SU-DHL-6 (cell line): ENCODE measurements around the gene ATAD2B.

Experiments used
- H2AFZ ChIP-seq: fragments of 200-600 bp; sonication (generic); 2 replicates; pipeline ENCODE4 v1.6.1; 2014; ENCODE audit warnings: low read depth, mild to moderate bottlenecking, moderate library complexity, mixed read lengths, antibody characterized with exemption, low read length; ENCODE audit not compliant: severe bottlenecking
- H3F3A ChIP-seq: fragments of 200-600 bp; shearing (Covaris generic); 2 replicates; pipeline ENCODE4 v1.6.0; 2016; ENCODE audit warnings: antibody characterized with exemption, mild to moderate bottlenecking; ENCODE audit not compliant: insufficient read depth
- H3K27ac ChIP-seq: fragments of 200-600 bp; sonication (generic); 2 replicates; pipeline ENCODE4 v1.5.1; 2016; ENCODE audit warnings: low read depth, mild to moderate bottlenecking, low read length, moderate library complexity, mixed read lengths
- H3K27me3 ChIP-seq: fragments of 200-600 bp; sonication (generic), shearing (Covaris generic); 2 replicates; pipeline ENCODE4 v1.6.0; 2014; ENCODE audit warnings: mild to moderate bottlenecking, low read length
- H3K36me3 ChIP-seq: fragments of 200-600 bp; sonication (generic); 2 replicates; pipeline ENCODE4 v1.6.1; 2014; ENCODE audit warnings: mild to moderate bottlenecking, low read length, mixed read lengths
- H3K4me2 ChIP-seq: fragments of 300-600, 200-600 bp; shearing (Covaris generic), sonication (generic); 2 replicates; pipeline ENCODE4 v1.6.0; 2014; ENCODE audit warnings: low read length, low read depth, mild to moderate bottlenecking; ENCODE audit not compliant: poor library complexity, severe bottlenecking
- H3K4me3 ChIP-seq: fragments of 200-600 bp; sonication (generic); 2 replicates; pipeline ENCODE4 v1.5.1; 2014; ENCODE audit warnings: antibody characterized with exemption, low read length, mild to moderate bottlenecking, mixed read lengths; ENCODE audit not compliant: insufficient read depth, poor library complexity, severe bottlenecking
- H3K79me2 ChIP-seq: fragments of 200-600 bp; sonication (generic); 2 replicates; pipeline ENCODE4 v1.6.1; 2014; ENCODE audit warnings: mild to moderate bottlenecking, low read length, moderate library complexity; ENCODE audit not compliant: insufficient read depth
- H3K9ac ChIP-seq: fragments of 200-600 bp; sonication (generic); 2 replicates; pipeline ENCODE4 v1.7.0; 2014; ENCODE audit warnings: mild to moderate bottlenecking, low read length
- H3K9me2 ChIP-seq: fragments of 200-600 bp; sonication (generic); replicated peaks from 2 replicates; pipeline ENCODE4 v1.6.1; 2014; ENCODE audit warnings: low read length; ENCODE audit not compliant: insufficient read depth
- H3K9me3 ChIP-seq: fragments of 200-600 bp; sonication (generic); 2 replicates; pipeline ENCODE4 v1.6.1; 2014; ENCODE audit warnings: low read length, mixed read lengths; ENCODE audit not compliant: insufficient read depth
- H4K20me1 ChIP-seq: fragments of 200-600 bp; sonication (generic); 2 replicates; pipeline ENCODE4 v1.6.1; 2014; ENCODE audit warnings: low read depth, mild to moderate bottlenecking, antibody characterized with exemption, low read length, moderate library complexity, mixed read lengths
- CTCF ChIP-seq: fragments of 200-600 bp; sonication (generic); IDR thresholded peaks from one replicate; pipeline ENCODE4 v1.5.1; 2017; ENCODE audit warnings: antibody characterized with exemption, mild to moderate bottlenecking, low read length, moderate library complexity; ENCODE audit not compliant: insufficient read depth, poor library complexity, severe bottlenecking
- EZH2phosphoT487 ChIP-seq: fragments of 200-600 bp; sonication (generic), shearing (Covaris generic); conservative IDR thresholded peaks from 2 replicates; pipeline ENCODE4 v1.6.1; 2018; ENCODE audit warnings: mild to moderate bottlenecking, antibody characterized with exemption, low read length, moderate library complexity, mixed read lengths

Gene ATAD2B

DNA sequence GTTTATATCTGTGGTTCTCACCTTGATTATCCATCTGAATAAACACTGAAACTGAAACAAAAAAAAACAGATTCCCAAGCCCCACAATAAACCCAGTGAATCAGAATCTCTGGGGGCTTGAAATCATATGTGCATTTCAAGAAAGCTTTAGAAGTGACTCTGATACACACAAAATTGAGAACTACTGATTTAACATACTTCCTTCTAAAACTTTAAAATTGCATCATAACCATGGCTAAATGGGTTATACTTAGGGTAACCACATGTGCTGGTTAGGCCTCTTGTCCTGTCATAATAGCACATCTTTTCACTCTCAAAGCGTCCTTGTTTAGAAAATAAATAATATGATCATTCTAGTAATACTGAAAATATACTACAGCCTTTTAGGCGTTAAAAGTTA, 100.9 kb downstream of the ATAD2B start:
- no peaks in the 10 kb centered on the region for H4K20me1 ChIP-seq
- H3K9me3 ChIP-seq, result no peaks in the 10 kb centered on the region
- H3K9me2 ChIP-seq, result no peaks in the 10 kb centered on the region
- H3K36me3 ChIP-seq, result no peaks in the 10 kb centered on the region
- no peaks in the 10 kb centered on the region for H3K27me3 ChIP-seq
- H3K27ac ChIP-seq, result no peak overlapping the region
- H3K79me2 ChIP-seq, result no peaks in the 10 kb centered on the region
- TF ChIP-seq CTCF, result no peak
- no peak for TF ChIP-seq EZH2phosphoT487
- H3K4me3 ChIP-seq, result no peak overlapping the region
- H3F3A ChIP-seq, result peaks cover 21% of the 10 kb centered on the region
- no peak overlapping the region for H2AFZ ChIP-seq
- H3K9ac ChIP-seq, result no peak overlapping the region
- H3K4me2 ChIP-seq, result peak overlapping the region; percentile 15

DNA sequence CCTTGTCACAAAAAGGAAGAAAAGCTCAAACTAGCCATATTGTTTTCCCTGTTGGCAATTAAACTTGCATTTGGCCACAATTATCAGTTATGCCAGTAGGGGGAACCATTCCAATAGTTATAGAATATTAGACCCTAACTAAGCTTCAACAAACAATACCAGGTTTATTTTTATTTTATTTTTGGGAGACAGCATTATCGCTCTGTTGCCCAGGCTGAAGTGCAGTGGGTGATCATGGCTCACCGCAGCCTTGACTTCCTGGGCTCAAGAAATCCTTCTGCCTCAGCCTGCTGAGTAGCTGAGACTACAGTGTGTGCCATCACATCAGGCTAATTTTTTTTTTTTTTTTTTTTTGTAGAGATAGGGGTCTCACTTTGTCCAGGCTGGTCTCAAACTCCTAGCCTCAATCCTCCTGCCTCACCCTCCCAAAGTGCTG, 102.1 kb downstream of the ATAD2B start:
- Histone ChIP-seq H3K9me2 (no peaks in the 10 kb centered on the region), H3K4me2 (no peak overlapping the region), H4K20me1 (no peaks in the 10 kb centered on the region), H3K27me3 (no peaks in the 10 kb centered on the region), H3K79me2 (no peaks in the 10 kb centered on the region), H3K4me3 (no peak overlapping the region), H3F3A (peaks cover 21% of the 10 kb centered on the region), H3K9ac (no peak overlapping the region), H3K36me3 (no peaks in the 10 kb centered on the region), H2AFZ (peak overlapping the region; percentile 42), H3K27ac (peak overlapping the region; percentile 17; the same call in 1 of the 2 replicates), H3K9me3 (no peaks in the 10 kb centered on the region)
- TF ChIP-seq EZH2phosphoT487 (no peak), CTCF (peak; percentile 70)

DNA sequence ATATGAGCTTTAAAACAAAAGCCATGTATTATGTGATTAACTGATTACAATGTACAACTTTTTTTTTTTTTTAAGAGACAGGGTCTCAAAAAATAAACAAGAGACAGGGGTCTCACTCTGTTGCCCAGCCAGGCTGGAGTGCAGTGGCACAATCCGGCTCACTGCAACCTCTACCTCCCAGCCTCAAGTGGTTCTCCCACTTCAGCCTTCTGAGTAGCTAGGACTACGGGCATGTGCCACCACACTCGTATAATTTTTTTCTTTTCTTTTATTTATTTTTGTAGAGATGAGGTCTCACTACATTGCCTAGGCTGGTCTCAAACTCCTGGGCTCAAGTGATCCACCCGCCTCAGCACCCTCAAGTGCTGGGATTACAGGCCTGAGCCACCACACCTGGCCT, 103.1 kb downstream of the ATAD2B start:
- H3K36me3 ChIP-seq, result no peaks in the 10 kb centered on the region
- peaks cover 21% of the 10 kb centered on the region for H3F3A ChIP-seq
- TF ChIP-seq EZH2phosphoT487 (no peak), CTCF (no peak)
- no peak overlapping the region for H3K9ac ChIP-seq
- no peak overlapping the region for H3K4me3 ChIP-seq
- no peak overlapping the region for H3K4me2 ChIP-seq
- no peaks in the 10 kb centered on the region for H3K27me3 ChIP-seq
- no peak overlapping the region for H3K27ac ChIP-seq
- no peaks in the 10 kb centered on the region for H3K9me3 ChIP-seq
- no peak overlapping the region for H2AFZ ChIP-seq
- H3K79me2 ChIP-seq, result no peaks in the 10 kb centered on the region
- H4K20me1 ChIP-seq, result no peaks in the 10 kb centered on the region
- H3K9me2 ChIP-seq, result no peaks in the 10 kb centered on the region
